DMS114 treated with DMSO at 0.1 percent for 48 hours (cell line): ENCODE data around the gene PPP2R2C.

Source experiments
- DNase-seq: peaks from one replicate; lab custom pipeline; 2025; ENCODE audit not compliant: unreplicated experiment; lab: John Stamatoyannopoulos, UW

PPP2R2C gene

GRCh38 chr4:6291784-6292297 is 180.6 kb downstream of the PPP2R2C start:
- no peak for DNase-seq

GRCh38 chr4:6290769-6291547 is 181.5 kb downstream of the PPP2R2C start:
- DNase-seq = no peak

- no peak for DNase-seq
These were observed 182.2 kb downstream of the PPP2R2C start for GRCh38 chr4:6290256-6290655.

GRCh38 chr4:6288871-6289270 is 183.5 kb downstream of the PPP2R2C start:
- DNase-seq = no peak

- no peak for DNase-seq
These were observed 184.1 kb downstream of the PPP2R2C start for GRCh38 chr4:6288342-6288741.

GRCh38 chr4:6287017-6287788 is 185.2 kb downstream of the PPP2R2C start:
- no peak for DNase-seq

- no peak for DNase-seq
These were observed 189.1 kb downstream of the PPP2R2C start for GRCh38 chr4:6283282-6283681.

GRCh38 chr4:6282314-6282771 is 190.1 kb downstream of the PPP2R2C start:
- no peak for DNase-seq

- DNase-seq = no peak
These were observed 190.7 kb downstream of the PPP2R2C start for GRCh38 chr4:6281436-6282313.

- DNase-seq = no peak
These were observed 191.9 kb downstream of the PPP2R2C start for GRCh38 chr4:6280365-6280996.

GRCh38 chr4:6279582-6280289 is 192.7 kb downstream of the PPP2R2C start:
- DNase-seq = no peak

GRCh38 chr4:6278801-6279197 is 193.6 kb downstream of the PPP2R2C start:
- no peak for DNase-seq

- DNase-seq = no peak
These were observed 194.2 kb downstream of the PPP2R2C start for GRCh38 chr4:6277935-6278800.

- DNase-seq = no peak
These were observed 195.1 kb downstream of the PPP2R2C start for GRCh38 chr4:6277139-6277802.

GRCh38 chr4:6275898-6276806 is 196.3 kb downstream of the PPP2R2C start:
- DNase-seq = no peak

- no peak for DNase-seq
These were observed 197.1 kb downstream of the PPP2R2C start for GRCh38 chr4:6275351-6275750.

- DNase-seq = no peak
These were observed 198.8 kb downstream of the PPP2R2C start for GRCh38 chr4:6273661-6273990.
